HFFc6 (cell line): ENCODE results near the gene CXCL5. TPM values are rescaled to one million over a fixed set of nuclear protein-coding genes. Genes with fewer than 3 reads are reported as not detected.

Source experiments
- DNase-seq: peaks from one replicate; pipeline ENCODE4 v3.0.0-alpha.2; 2018
- H3K27ac Mint-ChIP-seq: 2 replicates; pipeline ENCODE4 v1.8.0; 2020; ENCODE audit warnings: mild to moderate bottlenecking, mixed read lengths
- H3K27me3 Mint-ChIP-seq: 2 replicates; pipeline ENCODE4 v1.8.0; 2021; ENCODE audit warnings: mild to moderate bottlenecking, moderate library complexity, mixed read lengths; ENCODE audit not compliant: insufficient read depth
- H3K36me3 Mint-ChIP-seq: 2 replicates; pipeline ENCODE4 v1.8.0; 2021; ENCODE audit warnings: low read depth, mixed read lengths
- H3K4me1 Mint-ChIP-seq: 2 replicates; pipeline ENCODE4 v1.8.0; 2020; ENCODE audit warnings: low read depth, mixed read lengths
- H3K4me3 Mint-ChIP-seq: 2 replicates; pipeline ENCODE4 v1.8.0; 2020; ENCODE audit warnings: mild to moderate bottlenecking, moderate library complexity, mixed read lengths
- H3K9me3 Mint-ChIP-seq: 2 replicates; pipeline ENCODE4 v1.8.0; 2020; ENCODE audit warnings: mild to moderate bottlenecking, mixed read lengths
- total RNA-seq, 6 experiments: library from RNA; stranded (reverse); fragmentation: NEBNext Ultra II Directional; extraction: Animal tissue kit (Norgen Biotek cat#: 25700); gene quantifications; 2 replicates in 1 of 6; 3 replicates in 5 of 6; pipeline ENCODE4 v1.2.3, GENCODE V29; 2021
- TF ChIP-seq, protein P1 (sequence below): fragments of 200-600 bp; sonication (generic); IDR thresholded peaks from 2 replicates; pipeline ENCODE4 v1.5.0; 2021; ENCODE audit warnings: antibody characterized with exemption, mild to moderate bottlenecking

Gene CXCL5
- total RNA-seq, 6 experiments from 2014 or later = 0.07 to 0.17 (median 0.14) TPM; not detected in 3

DNA sequence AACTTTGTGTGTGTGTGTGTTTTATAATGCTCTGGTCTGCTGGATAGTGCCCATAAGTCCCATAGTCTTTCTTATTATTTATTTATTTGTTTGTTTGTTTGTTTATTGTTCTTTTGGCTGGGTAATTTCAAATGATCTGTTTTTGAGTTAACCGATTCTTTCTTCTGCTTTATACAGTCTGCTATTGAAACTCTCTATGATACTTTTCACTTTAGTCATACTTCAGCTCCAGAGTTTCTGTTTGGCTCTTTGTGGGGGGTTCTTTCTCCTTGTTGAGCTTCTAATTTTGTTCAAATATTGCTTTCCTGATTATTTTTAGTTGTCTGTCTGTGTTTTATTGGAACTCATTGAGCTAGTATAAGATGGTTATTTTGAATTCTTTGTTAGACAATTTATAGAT is 30.0 kb upstream of the CXCL5 start:
- H3K36me3 Mint-ChIP-seq = 0 out of 2 replicates have a peak, but pooled peaks cover 5% of the 10 kb centered on the region
- H3K4me3 Mint-ChIP-seq = no peak overlapping the region
- H3K27ac Mint-ChIP-seq = no peak overlapping the region
- no peak for DNase-seq
- no peaks in the 10 kb centered on the region for H3K9me3 Mint-ChIP-seq
- TF ChIP-seq, protein P1, sequence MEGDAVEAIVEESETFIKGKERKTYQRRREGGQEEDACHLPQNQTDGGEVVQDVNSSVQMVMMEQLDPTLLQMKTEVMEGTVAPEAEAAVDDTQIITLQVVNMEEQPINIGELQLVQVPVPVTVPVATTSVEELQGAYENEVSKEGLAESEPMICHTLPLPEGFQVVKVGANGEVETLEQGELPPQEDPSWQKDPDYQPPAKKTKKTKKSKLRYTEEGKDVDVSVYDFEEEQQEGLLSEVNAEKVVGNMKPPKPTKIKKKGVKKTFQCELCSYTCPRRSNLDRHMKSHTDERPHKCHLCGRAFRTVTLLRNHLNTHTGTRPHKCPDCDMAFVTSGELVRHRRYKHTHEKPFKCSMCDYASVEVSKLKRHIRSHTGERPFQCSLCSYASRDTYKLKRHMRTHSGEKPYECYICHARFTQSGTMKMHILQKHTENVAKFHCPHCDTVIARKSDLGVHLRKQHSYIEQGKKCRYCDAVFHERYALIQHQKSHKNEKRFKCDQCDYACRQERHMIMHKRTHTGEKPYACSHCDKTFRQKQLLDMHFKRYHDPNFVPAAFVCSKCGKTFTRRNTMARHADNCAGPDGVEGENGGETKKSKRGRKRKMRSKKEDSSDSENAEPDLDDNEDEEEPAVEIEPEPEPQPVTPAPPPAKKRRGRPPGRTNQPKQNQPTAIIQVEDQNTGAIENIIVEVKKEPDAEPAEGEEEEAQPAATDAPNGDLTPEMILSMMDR = no peak
- no peaks in the 10 kb centered on the region for H3K27me3 Mint-ChIP-seq
- H3K4me1 Mint-ChIP-seq = peaks cover 20% of the 10 kb centered on the region

DNA sequence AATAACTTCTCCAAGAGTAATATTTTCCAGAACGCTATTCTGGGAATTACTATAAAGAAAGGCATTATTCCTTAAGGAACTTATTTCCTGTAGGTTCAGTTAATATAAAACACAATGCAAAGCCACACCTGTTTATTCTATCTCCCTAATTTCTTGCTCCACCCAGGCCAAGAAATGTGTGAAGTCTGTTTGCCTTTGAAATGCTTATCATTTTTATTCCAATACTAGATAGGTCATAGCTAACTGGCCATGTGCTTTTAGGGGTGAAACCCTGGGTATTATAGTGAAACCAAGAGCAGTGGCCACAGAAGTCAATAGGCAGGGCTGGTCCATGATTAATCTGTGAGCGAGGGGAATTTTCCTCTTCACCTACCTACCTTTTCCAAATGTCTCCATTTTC is 25.2 kb upstream of the CXCL5 start:
- H3K27ac Mint-ChIP-seq = no peak overlapping the region
- no peaks in the 10 kb centered on the region for H3K4me1 Mint-ChIP-seq
- no peak for DNase-seq
- H3K9me3 Mint-ChIP-seq = no peaks in the 10 kb centered on the region
- 0 out of 2 replicates have a peak, but pooled peaks cover 5% of the 10 kb centered on the region for H3K36me3 Mint-ChIP-seq
- peaks cover 2% of the 10 kb centered on the region for H3K27me3 Mint-ChIP-seq
- TF ChIP-seq, protein P1 = no peak
- H3K4me3 Mint-ChIP-seq = no peak overlapping the region

DNA sequence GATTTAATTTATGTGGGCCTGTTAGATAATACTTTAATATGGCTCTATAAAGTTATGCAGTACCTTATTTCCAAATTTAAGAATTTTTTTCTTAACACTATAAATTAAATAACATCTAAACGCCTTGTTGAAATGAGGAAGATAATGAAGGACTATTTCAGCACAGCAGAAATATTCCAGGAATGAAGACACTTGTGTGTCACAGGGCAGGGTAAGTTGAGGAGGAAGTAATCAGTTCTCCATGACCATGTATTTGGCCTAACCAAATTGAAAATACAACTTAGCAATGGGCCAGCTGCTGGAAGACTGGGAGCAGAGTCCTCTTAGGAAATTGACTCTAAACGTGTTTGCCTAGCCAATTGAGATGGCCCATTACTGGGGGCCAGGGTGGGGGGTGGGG is 23.1 kb upstream of the CXCL5 start:
- H3K4me3 Mint-ChIP-seq = no peak overlapping the region
- no peaks in the 10 kb centered on the region for H3K9me3 Mint-ChIP-seq
- TF ChIP-seq, protein P1 = no peak
- DNase-seq = no peak
- H3K4me1 Mint-ChIP-seq = no peaks in the 10 kb centered on the region
- peaks cover 3% of the 10 kb centered on the region for H3K27me3 Mint-ChIP-seq
- H3K27ac Mint-ChIP-seq = no peak overlapping the region
- H3K36me3 Mint-ChIP-seq = 0 out of 2 replicates have a peak, but pooled peaks cover 5% of the 10 kb centered on the region

DNA sequence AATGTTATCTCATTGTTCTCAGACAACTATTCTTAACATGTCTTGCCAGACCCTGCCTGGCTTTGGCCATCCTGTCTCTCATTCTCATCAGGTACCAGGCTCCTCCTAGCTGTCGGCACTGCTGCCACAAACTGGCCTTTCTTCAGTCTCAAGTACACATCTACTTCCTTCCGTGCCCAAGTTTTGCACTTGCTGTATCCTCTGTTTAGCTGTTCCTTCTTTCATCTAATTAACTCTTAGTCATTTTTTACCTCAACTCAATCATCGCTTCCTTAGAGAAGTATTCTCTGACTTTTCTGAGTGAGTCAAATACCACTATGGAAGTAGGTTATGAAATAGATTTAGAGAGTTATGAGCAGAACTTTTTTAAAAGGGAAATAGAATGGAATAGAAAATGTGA is 20.3 kb upstream of the CXCL5 start:
- H3K27ac Mint-ChIP-seq = no peak overlapping the region
- DNase-seq = no peak

DNA sequence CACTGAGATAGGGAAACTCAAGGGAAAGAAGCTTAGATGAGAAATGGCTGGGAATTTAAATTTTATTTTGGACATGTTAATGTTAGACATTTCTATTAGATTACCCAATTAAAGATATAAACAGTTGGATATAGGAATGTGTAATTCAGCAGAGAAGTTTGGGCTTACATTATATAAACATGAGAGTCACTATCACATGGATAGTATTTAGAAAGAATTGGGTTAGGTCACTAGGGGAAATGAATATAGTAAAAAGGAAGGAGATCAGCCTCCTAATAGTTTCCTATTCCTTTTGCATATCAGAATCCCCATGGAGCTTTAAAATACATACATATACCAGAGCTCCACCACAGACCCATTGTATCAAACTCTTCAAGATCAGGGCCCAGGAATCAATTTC is 19.6 kb upstream of the CXCL5 start:
- Mint-ChIP-seq H3K4me3 (no peak overlapping the region), H3K27ac (no peak overlapping the region), H3K36me3 (no peaks in the 10 kb centered on the region), H3K9me3 (no peaks in the 10 kb centered on the region), H3K27me3 (peaks cover 7% of the 10 kb centered on the region), H3K4me1 (no peaks in the 10 kb centered on the region)
- TF ChIP-seq, protein P1 = no peak
- DNase-seq = no peak

More for the DNA sequence above, 20.3 kb upstream of the CXCL5 start:
- TF ChIP-seq, protein P1 = no peak
- H3K9me3 Mint-ChIP-seq = no peaks in the 10 kb centered on the region
- H3K36me3 Mint-ChIP-seq = no peaks in the 10 kb centered on the region
- H3K4me3 Mint-ChIP-seq = no peak overlapping the region
- H3K27me3 Mint-ChIP-seq = peaks cover 5% of the 10 kb centered on the region
- H3K4me1 Mint-ChIP-seq = no peaks in the 10 kb centered on the region

DNA sequence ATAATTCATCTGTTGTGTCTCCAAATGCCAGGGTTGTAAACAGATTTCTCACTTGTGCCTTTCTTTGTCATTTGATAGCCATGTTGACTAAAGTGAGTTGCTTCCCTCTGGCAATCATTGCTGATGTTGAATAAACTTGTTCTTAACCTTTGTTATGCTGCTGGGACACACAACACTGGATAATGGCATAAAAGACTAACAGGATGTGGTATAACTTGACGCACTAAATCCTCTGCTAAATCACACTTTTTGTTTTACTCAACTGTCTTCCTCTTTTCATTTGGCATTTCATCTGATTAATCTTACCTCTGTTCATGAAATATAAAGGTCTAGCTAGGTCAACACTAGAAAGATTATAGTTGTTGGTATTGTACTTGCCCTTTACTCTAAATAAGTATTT is 17.6 kb upstream of the CXCL5 start:
- Mint-ChIP-seq H3K4me1 (no peaks in the 10 kb centered on the region), H3K4me3 (no peak overlapping the region), H3K27ac (no peak overlapping the region)

More for the DNA sequence above, 17.6 kb upstream of the CXCL5 start:
- Mint-ChIP-seq H3K36me3 (no peaks in the 10 kb centered on the region), H3K27me3 (peaks cover 10% of the 10 kb centered on the region), H3K9me3 (no peaks in the 10 kb centered on the region)
- TF ChIP-seq, protein P1 = no peak
- DNase-seq = no peak
